Spleen (tissue), 11 donors: Measurements from ENCODE around the gene PAFAH1B1. TPM values are rescaled to one million over a fixed set of nuclear protein-coding genes. Genes with fewer than 3 reads are reported as not detected.

Experiments used
- DNase-seq: peaks from one replicate; pipeline ENCODE4 v3.0.0-alpha.2; 2020
- H3K27ac ChIP-seq, 8 donors: fragments of 200-600 bp; sonication (generic) in 7 of 8; 1 replicate in 4 of 8; 2 replicates in 4 of 8; pipeline versions ENCODE4 v1.5.0 to v1.8.0; 2016 to 2021; ENCODE audit warnings: inconsistent platforms in 4 of 8, mild to moderate bottlenecking in 4 of 8, moderate library complexity in 1 of 8
- H3K27me3 ChIP-seq, 7 donors: fragments of 200-600 bp; sonication (generic) in 6 of 7; replicated peaks in 1 of 7; 1 replicate in 4 of 7; 2 replicates in 3 of 7; pipeline versions ENCODE4 v1.5.0 to v1.8.0; 2016 to 2021; ENCODE audit warnings: inconsistent platforms in 3 of 7, mild to moderate bottlenecking in 1 of 7
- H3K36me3 ChIP-seq, 6 donors: fragments of 200-600 bp; sonication (generic) in 5 of 6; 1 replicate in 4 of 6; 2 replicates in 2 of 6; pipeline versions ENCODE4 v1.5.0 to v1.8.0; 2016 to 2021; ENCODE audit warnings: inconsistent platforms in 2 of 6
- H3K4me1 ChIP-seq, 6 donors: fragments of 200-600 bp; sonication (generic) in 5 of 6; 1 replicate in 3 of 6; 2 replicates in 3 of 6; pipeline versions ENCODE4 v1.5.0 to v1.8.0; 2016 to 2021; ENCODE audit warnings: inconsistent platforms in 3 of 6
- H3K4me3 ChIP-seq, 8 donors: fragments of 200-600 bp; sonication (generic) in 7 of 8; 1 replicate in 4 of 8; 2 replicates in 4 of 8; pipeline versions ENCODE4 v1.5.0 to v1.8.0; 2016 to 2021; ENCODE audit warnings: inconsistent platforms in 4 of 8, mild to moderate bottlenecking in 4 of 8, moderate library complexity in 2 of 8
- H3K9me3 ChIP-seq, 8 donors: fragments of 200-600 bp; sonication (generic) in 7 of 8; 1 replicate in 4 of 8; 2 replicates in 4 of 8; pipeline versions ENCODE4 v1.5.0 to v1.8.0; 2016 to 2021; ENCODE audit warnings: inconsistent platforms in 4 of 8
- CTCF ChIP-seq, 11 experiments: fragments of 200-600 bp in 7 of 11; fragments of 450-650 bp in 4 of 11; sonication (generic) in 4 of 11; IDR thresholded peaks in 8 of 11; conservative IDR thresholded peaks in 3 of 11; 1 replicate in 7 of 11; 2 replicates in 4 of 11; pipeline versions ENCODE4 v1.4.0 to v1.8.0; 2016 to 2021; ENCODE audit warnings: antibody characterized with exemption in 11 of 11, inconsistent platforms in 4 of 11, mild to moderate bottlenecking in 1 of 11
- POLR2A ChIP-seq, 3 donors: fragments of 450-650 bp; IDR thresholded peaks; one replicate each; pipeline ENCODE4 v1.5.1; 2017; ENCODE audit warnings: antibody characterized with exemption in 3 of 3, mild to moderate bottlenecking in 1 of 3
- POLR2AphosphoS5 ChIP-seq, 3 donors: sonication (generic); formaldehyde crosslinking; IDR thresholded peaks; one replicate each; pipeline ENCODE4 v1.5.1; 2017; ENCODE audit warnings: antibody characterized with exemption in 3 of 3
- WGBS, 5 donors: extraction: QIAGEN DNeasy Blood & Tissue Kit in 3 of 5; methylation state at CpG; one replicate each; pipeline versions ENCODE4 v1.1.5 to v1.1.7; 2013 to 2018; 5-methylcytosine and 5-hydroxymethylcytosine counted together
- intact Hi-C: fragments of 100-400 bp; cut with DNase I; formaldehyde crosslinking; loops from one replicate; pipeline ENCODE4 v1.15.0; 2023; ENCODE audit warnings: low total_unique reads
- polyA plus RNA-seq, 3 donors: library from polyadenylated mRNA; stranded (reverse); fragments of 200-250 nt; gene quantifications; one replicate each; pipeline ENCODE4 v1.2.1, GENCODE V29; 2013
- total RNA-seq, 7 donors: library from RNA; depleted of rRNA in 3 of 7; stranded (reverse); fragments of >200 nt in 3 of 7; fragmentation: NEBNext Ultra II Directional in 4 of 7; extraction: Animal tissue kit (Norgen Biotek cat#: 25700) in 4 of 7; gene quantifications; one replicate each; pipeline versions ENCODE4 v1.1.0 to v1.2.1, GENCODE V29; 2016 to 2021
- donor health status: healthy with polysubstance abuse.
- donor health status: DM: no; HTN: no; CAD: no; lungs with moderate emphysema.
- donor health status: DM: no; HTN: no; CAD: no.
- donor health status: Bipolar disorder and iron deficiency.
- donor health status: healthy.
- donor health status: DM: no; HTN: no; CAD: no.
- donor health status: DM: yes; HTN: yes; CAD: no.

Gene PAFAH1B1
- total and polyA plus RNA-seq, 10 donors, result 20.8 to 175 (median 104) TPM

- Histone ChIP-seq H3K4me1 (peaks cover 0 to 23% (median 16%) of the 10 kb centered on the region in 6 donors), H3K27me3 (no peaks in the 10 kb centered on the region), H3K27ac (peak overlapping the region in 1 of 8 donors; percentile 59), H3K4me3 (peak overlapping the region in 1 of 8 donors; percentile 47), H3K9me3 (no peaks in the 10 kb centered on the region), H3K36me3 (peaks cover 0 to 75% (median 42%) of the 10 kb centered on the region in 6 donors)
- TF ChIP-seq CTCF (IDR thresholded peaks at IDR 0.05 in 8 of 11, conservative IDR thresholded peaks at IDR 0.05 in 3 of 11) (no peak), POLR2AphosphoS5 (IDR thresholded peaks at IDR 0.05) (peak; percentile 43 to 68 (median 47))
- intact Hi-C loops, result no loop called here
- WGBS, 5 donors, result 72 to 85% (median 80%) methylated on average over 33 to 40 of the region's 40 CpGs
- DNase-seq, result peak; percentile 77
These were observed 96.1 kb downstream of the PAFAH1B1 start for GRCh38 chr17:2689411-2690164.

DNA sequence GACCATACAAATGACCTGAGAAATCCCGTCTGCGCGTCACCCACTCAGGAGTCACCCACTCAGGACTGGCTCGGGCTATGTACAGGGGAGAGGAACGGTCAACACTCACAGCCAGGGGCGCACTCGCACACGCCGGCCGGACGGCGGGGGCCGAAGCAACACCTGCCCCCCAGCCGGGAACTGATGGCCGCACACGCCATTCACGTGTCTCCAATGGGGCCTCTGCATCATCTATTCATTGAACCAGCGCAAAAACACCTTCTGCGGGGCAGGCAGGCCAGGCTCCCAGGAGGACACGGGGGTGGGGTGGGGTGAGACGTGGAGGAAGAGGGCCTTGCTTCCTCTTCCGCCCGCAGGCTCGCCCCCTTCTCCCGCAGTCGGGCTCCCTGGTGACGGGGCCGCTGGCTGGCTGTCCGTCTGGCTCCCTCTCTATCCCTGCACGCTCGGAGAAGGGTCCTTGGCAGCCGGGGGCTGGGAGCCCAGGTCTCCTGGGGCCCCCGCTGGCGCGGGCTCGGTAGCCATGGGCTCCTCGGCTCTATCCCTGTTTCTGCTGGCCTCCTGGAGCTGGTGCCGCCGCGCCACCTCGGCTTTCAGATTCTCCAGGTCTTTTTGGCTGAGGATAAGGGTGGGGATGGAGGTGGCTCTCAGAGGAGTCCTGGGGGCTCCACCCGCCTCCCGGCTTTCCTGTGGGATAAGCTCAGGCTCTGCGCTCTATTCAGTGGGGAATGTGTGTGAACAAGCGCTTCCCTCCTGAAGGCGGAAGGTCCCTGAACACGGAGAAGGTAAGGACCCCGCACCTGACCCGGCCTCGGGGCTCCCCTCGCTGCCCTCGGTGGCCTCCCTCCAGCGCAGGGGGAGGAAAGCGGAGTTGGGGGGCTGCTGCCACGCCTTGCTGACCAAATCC, 97.0 kb downstream of the PAFAH1B1 start:
- H3K4me1 ChIP-seq, result peaks cover 0 to 23% (median 16%) of the 10 kb centered on the region in 6 donors
- no peaks in the 10 kb centered on the region for H3K9me3 ChIP-seq
- DNase-seq, result peak; percentile 71
- TF ChIP-seq POLR2A (IDR thresholded peaks at IDR 0.05) (no peak), POLR2AphosphoS5 (IDR thresholded peaks at IDR 0.05) (peak; percentile 21 to 58 (median 29))
- intact Hi-C loops, result no loop called here
- H3K27me3 ChIP-seq, result no peaks in the 10 kb centered on the region
- WGBS, 5 donors, result 83 to 95% (median 86%) methylated on average over 4 to 55 of the region's 55 CpGs
- H3K4me3 ChIP-seq, result peak overlapping the region in 1 of 8 donors; percentile 47
- peak overlapping the region in 1 of 8 donors; percentile 59 for H3K27ac ChIP-seq
- H3K36me3 ChIP-seq, result peaks cover 0 to 75% (median 49%) of the 10 kb centered on the region in 6 donors

- H3K4me3 ChIP-seq, result no peak overlapping the region
- H3K4me1 ChIP-seq, result peaks cover 0 to 23% (median 16%) of the 10 kb centered on the region in 6 donors
- DNase-seq, result peak; percentile 61
- intact Hi-C loops, result no loop called here
- no peak overlapping the region for H3K27ac ChIP-seq
- H3K27me3 ChIP-seq, result no peaks in the 10 kb centered on the region
- TF ChIP-seq POLR2AphosphoS5 (IDR thresholded peaks at IDR 0.05) (no peak), POLR2A (IDR thresholded peaks at IDR 0.05) (no peak), CTCF (IDR thresholded peaks at IDR 0.05 in 8 of 11, conservative IDR thresholded peaks at IDR 0.05 in 3 of 11) (no peak)
- H3K9me3 ChIP-seq, result no peaks in the 10 kb centered on the region
- 94 to 98% (median 96%) methylated on average over 61 to 62 of the region's 62 CpGs for WGBS, 5 donors
- peaks cover 0 to 77% (median 57%) of the 10 kb centered on the region in 6 donors for H3K36me3 ChIP-seq
These were observed 97.8 kb downstream of the PAFAH1B1 start for GRCh38 chr17:2691069-2691871.
